ENCODE measurements around the gene NEBL.

The NEBL gene

GRCh38 chr10:20909801-20910200 lies 12.7 kb upstream of the NEBL start:
- Histone ChIP-seq H3K27ac (no peak overlapping the region), H3K4me3 (no peak overlapping the region)

- no peak overlapping the region for H3K4me3 ChIP-seq
- H3K27ac ChIP-seq = no peak overlapping the region
Measured at GRCh38 chr10:20908391-20908790, 11.3 kb upstream of the NEBL start.

GRCh38 chr10:20903635-20904390 lies 6.7 kb upstream of the NEBL start:
- H3K27ac ChIP-seq = no peak overlapping the region
- H3K4me3 ChIP-seq = no peak overlapping the region

- Histone ChIP-seq H3K4me3 (no peak overlapping the region), H3K27ac (no peak overlapping the region)
Measured at GRCh38 chr10:20901110-20901509, 4.0 kb upstream of the NEBL start.

- Histone ChIP-seq H3K27ac (peak overlapping the region in 4 of 21 experiments; percentile 3 to 66 (median 10)), H3K4me3 (no peak overlapping the region)
Measured at GRCh38 chr10:20898866-20899535, 1.9 kb upstream of the NEBL start.

GRCh38 chr10:20893297-20893696 lies 3.8 kb downstream of the NEBL start:
- Histone ChIP-seq H3K4me3 (no peak overlapping the region), H3K27ac (no peak overlapping the region)

GRCh38 chr10:20892796-20893195 lies 4.3 kb downstream of the NEBL start:
- H3K27ac ChIP-seq = no peak overlapping the region

GRCh38 chr10:20892011-20892585 lies 5.0 kb downstream of the NEBL start:
- no peak overlapping the region for H3K4me3 ChIP-seq
- H3K27ac ChIP-seq = no peak overlapping the region

More at GRCh38 chr10:20892796-20893195, 4.3 kb downstream of the NEBL start:
- H3K4me3 ChIP-seq = no peak overlapping the region

GRCh38 chr10:20891338-20891714 lies 5.8 kb downstream of the NEBL start:
- H3K27ac ChIP-seq = no peak overlapping the region

GRCh38 chr10:20890491-20891337 lies 6.4 kb downstream of the NEBL start:
- no peak overlapping the region for H3K4me3 ChIP-seq
- H3K27ac ChIP-seq = no peak overlapping the region

More at GRCh38 chr10:20891338-20891714, 5.8 kb downstream of the NEBL start:
- no peak overlapping the region for H3K4me3 ChIP-seq

- Histone ChIP-seq H3K27ac (no peak overlapping the region), H3K4me3 (no peak overlapping the region)
Measured at GRCh38 chr10:20890009-20890408, 7.1 kb downstream of the NEBL start.

GRCh38 chr10:20888620-20889330 lies 8.3 kb downstream of the NEBL start:
- no peak overlapping the region for H3K4me3 ChIP-seq
- no peak overlapping the region for H3K27ac ChIP-seq

GRCh38 chr10:20887706-20888555 lies 9.2 kb downstream of the NEBL start:
- Histone ChIP-seq H3K4me3 (no peak overlapping the region), H3K27ac (no peak overlapping the region)

- no peak overlapping the region for H3K27ac ChIP-seq
- no peak overlapping the region for H3K4me3 ChIP-seq
Measured at GRCh38 chr10:20885678-20886077, 11.4 kb downstream of the NEBL start.

- Histone ChIP-seq H3K27ac (no peak overlapping the region), H3K4me3 (no peak overlapping the region)
Measured at GRCh38 chr10:20883552-20883951, 13.6 kb downstream of the NEBL start.

GRCh38 chr10:20882091-20882490 lies 15.0 kb downstream of the NEBL start:
- no peak overlapping the region for H3K4me3 ChIP-seq
- no peak overlapping the region for H3K27ac ChIP-seq

- Histone ChIP-seq H3K27ac (no peak overlapping the region), H3K4me3 (no peak overlapping the region)
Measured at GRCh38 chr10:20879136-20879535, 18.0 kb downstream of the NEBL start.
